MM.1S (cell line): ENCODE results near the gene SQOR.

Source experiments
- DNase-seq: peaks from one replicate; pipeline ENCODE4 v3.0.0-alpha.2; 2015
- H2AFZ ChIP-seq: fragments of 300-600 bp; sonication (generic); 2 replicates; pipeline ENCODE4 v1.6.0; 2016; ENCODE audit warnings: antibody characterized with exemption, low read length
- H3F3A ChIP-seq: fragments of 300-600 bp; sonication (generic); 2 replicates; pipeline ENCODE4 v1.6.1; 2016; ENCODE audit warnings: mild to moderate bottlenecking, antibody characterized with exemption, low read length, moderate library complexity, mixed read lengths; ENCODE audit not compliant: insufficient read depth
- H3K27ac ChIP-seq: fragments of 300-600 bp; sonication (generic); 2 replicates; pipeline ENCODE4 v1.5.1; 2016; ENCODE audit warnings: mild to moderate bottlenecking, low read length
- H3K27me3 ChIP-seq: fragments of 300-600 bp; sonication (generic); replicated peaks from 2 replicates; pipeline ENCODE4 v1.6.0; 2016; ENCODE audit warnings: low read length; ENCODE audit not compliant: insufficient read depth
- H3K36me3 ChIP-seq: fragments of 300-600 bp; sonication (generic); replicated peaks from 2 replicates; pipeline ENCODE4 v1.6.1; 2016; ENCODE audit warnings: mild to moderate bottlenecking, low read length, mixed read lengths; ENCODE audit not compliant: insufficient read depth
- H3K4me1 ChIP-seq: fragments of 300-600 bp; sonication (generic); 2 replicates; pipeline ENCODE4 v1.6.1; 2016; ENCODE audit warnings: low read length, mixed read lengths
- H3K4me2 ChIP-seq: fragments of 300-600 bp; sonication (generic); 2 replicates; pipeline ENCODE4 v1.6.0; 2016; ENCODE audit warnings: low read depth, low read length
- H3K4me3 ChIP-seq: fragments of 300-600 bp; sonication (generic); 2 replicates; pipeline ENCODE4 v1.5.1; 2016; ENCODE audit warnings: low read length, mixed read lengths
- H3K79me2 ChIP-seq: fragments of 300-600 bp; sonication (generic); 2 replicates; pipeline ENCODE4 v1.6.1; 2016; ENCODE audit warnings: mixed run types, low read length, mixed read lengths
- H3K9ac ChIP-seq: fragments of 300-600 bp; sonication (generic); 2 replicates; pipeline ENCODE4 v1.6.1; 2016; ENCODE audit warnings: low read length, mixed read lengths
- H3K9me2 ChIP-seq: fragments of 300-600 bp; sonication (generic); replicated peaks from 2 replicates; pipeline ENCODE4 v1.6.1; 2016; ENCODE audit warnings: mild to moderate bottlenecking, low read length, mixed read lengths; ENCODE audit not compliant: insufficient read depth
- H3K9me3 ChIP-seq: fragments of 300-600 bp; sonication (generic); replicated peaks from 2 replicates; pipeline ENCODE4 v1.6.1; 2016; ENCODE audit warnings: mild to moderate bottlenecking, low read length, mixed read lengths; ENCODE audit not compliant: insufficient read depth
- H4K20me1 ChIP-seq: fragments of 300-600 bp; sonication (generic); 2 replicates; pipeline ENCODE4 v1.6.1; 2016; ENCODE audit warnings: mild to moderate bottlenecking, low read length, moderate library complexity, mixed read lengths; ENCODE audit not compliant: insufficient read depth
- CTCF ChIP-seq: fragments of 300-600 bp; sonication (generic); IDR thresholded peaks from 2 replicates; pipeline ENCODE4 v1.5.1; 2016; ENCODE audit warnings: antibody characterized with exemption, low read length, mixed read lengths
- EZH2 ChIP-seq: fragments of 300-600 bp; sonication (generic); optimal IDR thresholded peaks from 2 replicates; pipeline ENCODE3; 2017; ENCODE audit warnings: low read depth, mild to moderate bottlenecking, antibody characterized with exemption, low read length, mixed read lengths
- EZH2phosphoT487 ChIP-seq: fragments of 300-600 bp; sonication (generic); IDR thresholded peaks from 2 replicates; pipeline ENCODE4 v1.6.1; 2018; ENCODE audit warnings: antibody characterized with exemption, low read length

The SQOR gene

GRCh38 chr15:45674677-45675076 is 39.8 kb downstream of the SQOR start:
- H3K9ac ChIP-seq, result no peak overlapping the region

GRCh38 chr15:45677797-45678196 is 43.0 kb downstream of the SQOR start:
- no peaks in the 10 kb centered on the region for H3K79me2 ChIP-seq
- no peaks in the 10 kb centered on the region; the same call in 1 of the 2 replicates for H3K36me3 ChIP-seq
- H4K20me1 ChIP-seq, result no peaks in the 10 kb centered on the region
- H3F3A ChIP-seq, result no peaks in the 10 kb centered on the region
- no peaks in the 10 kb centered on the region for H3K4me1 ChIP-seq
- H3K4me3 ChIP-seq, result no peak overlapping the region
- H3K9me3 ChIP-seq, result no peaks in the 10 kb centered on the region
- H3K27me3 ChIP-seq, result no peaks in the 10 kb centered on the region
- H3K27ac ChIP-seq, result no peak overlapping the region
- TF ChIP-seq EZH2 (no peak), CTCF (no peak), EZH2phosphoT487 (no peak)
- no peak overlapping the region for H3K4me2 ChIP-seq
- no peak for DNase-seq
- no peaks in the 10 kb centered on the region for H3K9me2 ChIP-seq
- no peak overlapping the region for H2AFZ ChIP-seq
- no peak overlapping the region for H3K9ac ChIP-seq

More at GRCh38 chr15:45674677-45675076, 39.8 kb downstream of the SQOR start:
- DNase-seq, result no peak
- Histone ChIP-seq H4K20me1 (no peaks in the 10 kb centered on the region), H3F3A (no peaks in the 10 kb centered on the region), H3K9me2 (no peaks in the 10 kb centered on the region), H3K4me1 (no peaks in the 10 kb centered on the region), H3K27me3 (no peaks in the 10 kb centered on the region), H3K27ac (no peak overlapping the region), H2AFZ (no peak overlapping the region), H3K9me3 (no peaks in the 10 kb centered on the region), H3K4me2 (no peak overlapping the region), H3K79me2 (peaks cover 3% of the 10 kb centered on the region; the same call in 1 of the 2 replicates), H3K36me3 (no peaks in the 10 kb centered on the region; the same call in 1 of the 2 replicates), H3K4me3 (no peak overlapping the region)
- no peak for TF ChIP-seq EZH2phosphoT487
- no peak for TF ChIP-seq EZH2
- TF ChIP-seq CTCF, result no peak

GRCh38 chr15:45678459-45679178 is 43.8 kb downstream of the SQOR start:
- H3F3A ChIP-seq, result no peaks in the 10 kb centered on the region
- no peaks in the 10 kb centered on the region for H3K9me2 ChIP-seq
- no peaks in the 10 kb centered on the region for H3K4me1 ChIP-seq
- no peak overlapping the region for H3K4me2 ChIP-seq
- no peaks in the 10 kb centered on the region for H3K9me3 ChIP-seq
- TF ChIP-seq EZH2phosphoT487 (no peak), EZH2 (no peak), CTCF (no peak)
- DNase-seq, result no peak
- no peaks in the 10 kb centered on the region for H3K27me3 ChIP-seq
- H3K36me3 ChIP-seq, result no peaks in the 10 kb centered on the region; the same call in 1 of the 2 replicates
- no peaks in the 10 kb centered on the region for H3K79me2 ChIP-seq
- no peak overlapping the region for H3K9ac ChIP-seq
- H2AFZ ChIP-seq, result no peak overlapping the region
- no peak overlapping the region for H3K27ac ChIP-seq
- no peaks in the 10 kb centered on the region for H4K20me1 ChIP-seq
- H3K4me3 ChIP-seq, result no peak overlapping the region
